Stimulated activated CD4-positive, alpha-beta T cell treated with anti-CD3 and anti-CD28 coated beads, TNF-alpha, amount 100 ng/mL, for 24 hours (primary cell): ENCODE measurements around the gene DNAJA3.
A peak's percentile ranks its signal among the peaks of the same experiment; 100 is the strongest.

Source experiments
- DNase-seq, 3 experiments: peaks; one replicate each; pipeline ENCODE4 v3.0.0-alpha.2; 2020; ENCODE audit warnings: low read depth in 3 of 3

DNAJA3 gene

GRCh38 chr16:4425378-4426020 lies at the start of gene DNAJA3:
TSS of gene DNAJA3 (plus strand) at chr16:4425868. CDS start at chr16:4425882, 14 bp downstream.
- peak; percentile 79 to 89 (median 82) for DNase-seq

DNA sequence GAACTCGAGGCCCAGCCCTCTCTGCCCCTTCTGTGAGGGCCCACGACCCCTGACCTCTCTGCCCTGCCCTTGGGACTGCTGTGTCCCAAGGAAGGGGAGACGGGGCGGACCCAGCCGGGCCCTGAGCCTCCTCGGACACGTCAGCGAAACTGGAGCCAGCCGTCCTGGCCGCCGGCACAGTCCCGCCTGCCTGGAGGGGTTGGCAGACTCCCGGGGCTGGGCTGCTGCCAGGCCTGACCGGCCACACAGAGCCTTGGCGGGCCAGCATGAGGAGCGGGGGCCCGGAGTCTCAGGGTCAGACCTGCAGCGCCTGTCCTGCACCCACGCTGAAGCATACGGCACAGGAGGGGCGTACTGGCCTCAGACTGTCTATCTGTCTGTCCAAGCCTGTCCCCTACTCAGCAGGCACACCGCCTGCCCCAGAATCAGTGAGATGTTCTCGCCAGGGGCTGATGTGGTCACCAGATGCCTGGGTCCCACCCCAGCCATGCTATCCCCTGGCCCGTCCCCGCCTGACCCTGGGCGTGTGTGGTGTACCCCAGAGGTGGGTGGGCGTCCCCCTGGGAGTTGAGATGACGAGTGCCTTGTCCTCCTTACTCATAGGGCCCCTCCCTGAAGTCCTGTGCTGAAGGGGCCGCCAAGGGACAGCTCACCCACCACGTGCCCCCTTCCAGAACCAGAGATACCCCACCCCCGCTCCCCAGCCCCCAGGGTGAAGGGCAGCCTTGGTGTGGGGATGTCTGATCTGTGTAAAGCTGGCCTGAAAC lies 49.4 kb upstream of the DNAJA3 start:
- DNase-seq = no peak

DNA sequence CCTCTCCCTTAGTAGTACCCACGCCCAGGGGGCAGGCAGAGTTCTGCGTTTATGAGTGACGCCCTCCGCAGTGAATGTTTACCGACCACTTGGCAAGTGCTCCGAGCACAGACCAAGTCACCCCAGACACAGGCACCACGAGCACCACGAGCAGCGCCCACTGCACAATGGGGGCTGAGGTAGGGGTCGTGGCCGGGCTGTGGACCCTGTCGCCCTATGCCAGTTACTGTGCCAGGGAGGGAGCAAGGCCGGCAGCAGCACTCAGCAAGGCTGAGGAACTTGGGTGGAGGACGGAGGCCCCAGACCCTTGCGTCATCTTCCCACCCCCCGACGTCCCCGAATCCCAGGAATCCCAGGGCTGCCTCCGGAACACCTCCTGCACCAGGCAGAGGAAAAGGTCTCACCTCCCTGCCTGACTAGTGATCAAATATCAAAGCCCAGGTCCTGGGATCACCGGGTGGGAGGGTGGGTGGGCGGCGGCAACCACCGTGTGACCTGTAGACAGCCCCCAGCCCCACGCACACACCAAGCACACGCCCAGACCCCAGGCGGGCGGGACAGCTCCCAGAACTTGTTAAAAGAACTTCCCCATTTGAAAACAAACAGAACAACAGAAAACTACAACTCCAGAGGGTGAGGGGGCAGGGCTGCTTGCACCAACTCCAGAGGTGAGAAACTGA lies 48.6 kb upstream of the DNAJA3 start:
- DNase-seq = no peak

- DNase-seq = no peak
Observed at GRCh38 chr16:4377573-4378154, 48.0 kb upstream of the DNAJA3 start.

DNA sequence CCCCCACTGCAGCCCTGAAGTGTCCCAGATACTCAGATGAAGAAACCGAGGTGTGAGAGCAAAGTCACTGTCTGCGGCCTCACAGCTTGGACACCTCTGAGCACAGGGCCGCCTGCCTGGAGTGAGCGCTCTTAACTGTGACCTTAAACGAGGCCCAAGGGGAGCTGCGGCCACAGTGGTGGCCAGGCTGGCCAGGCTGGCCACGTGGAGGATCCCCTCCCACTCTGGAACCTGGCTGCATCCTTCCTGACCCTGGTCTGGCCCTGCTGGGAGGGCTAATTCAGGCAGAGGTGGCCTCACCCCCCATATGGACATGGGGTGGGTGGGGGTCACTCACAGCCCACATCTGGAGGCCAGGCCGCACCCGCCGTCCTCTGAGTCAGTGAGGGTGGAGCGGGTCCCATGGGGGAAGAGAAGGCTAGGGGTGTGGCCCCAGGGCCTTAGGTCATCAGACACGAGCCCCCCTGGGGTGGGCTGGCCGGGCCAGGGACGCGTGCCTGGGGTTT lies 47.5 kb upstream of the DNAJA3 start:
- no peak for DNase-seq

DNA sequence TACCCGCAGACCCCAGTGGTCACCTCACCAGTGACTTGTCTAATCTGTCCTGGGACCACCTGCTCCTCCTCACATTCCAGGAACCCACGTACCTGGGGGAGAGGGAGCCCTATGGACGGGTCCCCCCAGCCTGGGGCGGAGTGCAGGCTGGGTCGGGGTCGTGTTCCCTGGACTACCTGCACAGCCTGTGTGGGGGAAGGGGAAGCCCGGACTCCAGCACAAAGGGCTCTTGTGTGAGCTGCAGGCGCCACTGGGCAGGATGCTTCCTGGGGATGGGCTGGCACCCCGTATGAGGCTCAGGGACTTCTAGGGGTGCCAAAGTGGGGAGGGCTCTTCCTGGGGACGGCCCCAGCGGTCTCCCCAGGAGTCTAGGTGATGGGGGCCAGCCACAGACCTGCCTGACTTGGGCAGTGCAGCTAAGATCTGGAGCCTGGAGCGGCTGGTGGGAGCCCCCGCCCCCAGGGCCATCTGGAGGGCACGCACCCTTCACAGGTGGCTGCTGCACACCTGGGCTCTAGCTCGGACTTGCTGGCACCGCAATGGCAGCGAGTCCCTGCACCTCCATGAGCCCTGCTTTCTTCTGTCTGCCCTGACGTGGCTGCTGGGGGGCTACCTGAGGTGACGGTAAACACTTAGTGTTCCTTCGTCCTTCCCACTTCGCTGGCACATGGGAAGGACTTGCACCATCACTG lies 46.5 kb upstream of the DNAJA3 start:
- no peak for DNase-seq

DNA sequence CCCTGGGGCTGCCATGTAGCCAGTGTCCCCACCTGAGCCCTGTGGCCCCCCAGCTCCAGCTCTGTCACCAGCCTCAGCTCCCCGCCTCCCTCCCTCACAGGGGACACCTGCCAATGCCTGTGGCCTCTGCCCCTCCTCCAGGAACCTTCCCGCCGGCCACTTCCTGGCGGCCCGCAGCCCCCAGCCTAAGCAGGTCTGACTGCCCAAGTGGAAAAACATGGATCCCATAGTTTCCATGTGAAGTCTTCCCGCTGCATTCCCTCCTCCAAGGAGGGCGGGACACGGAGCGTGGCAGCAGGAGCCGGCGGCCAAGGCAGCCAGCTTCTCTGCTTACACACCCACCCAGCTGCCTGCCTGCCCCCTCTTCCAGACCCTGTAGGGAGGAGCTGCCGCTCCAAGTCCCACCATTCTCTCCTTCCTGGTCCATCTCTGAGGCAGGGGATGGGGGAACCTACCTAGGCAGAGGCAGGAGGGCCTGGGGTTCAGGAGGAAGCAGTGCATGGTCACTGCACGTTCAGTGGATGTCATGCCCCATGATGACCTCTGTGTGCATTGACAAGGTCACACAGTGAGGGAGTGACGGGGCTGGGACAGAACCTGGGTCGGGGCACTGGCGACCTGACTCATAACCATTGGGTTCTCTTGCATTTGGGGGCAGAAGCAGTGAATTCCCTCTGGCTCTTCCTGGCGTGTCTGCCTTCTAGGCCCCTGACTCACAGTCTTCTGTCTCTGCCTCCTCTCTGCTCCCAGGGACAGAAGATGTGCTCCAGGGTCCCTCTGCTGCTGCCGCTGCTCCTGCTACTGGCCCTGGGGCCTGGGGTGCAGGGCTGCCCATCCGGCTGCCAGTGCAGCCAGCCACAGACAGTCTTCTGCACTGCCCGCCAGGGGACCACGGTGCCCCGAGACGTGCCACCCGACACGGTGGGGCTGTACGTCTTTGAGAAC lies 45.3 kb upstream of the DNAJA3 start:
- no peak for DNase-seq

DNA sequence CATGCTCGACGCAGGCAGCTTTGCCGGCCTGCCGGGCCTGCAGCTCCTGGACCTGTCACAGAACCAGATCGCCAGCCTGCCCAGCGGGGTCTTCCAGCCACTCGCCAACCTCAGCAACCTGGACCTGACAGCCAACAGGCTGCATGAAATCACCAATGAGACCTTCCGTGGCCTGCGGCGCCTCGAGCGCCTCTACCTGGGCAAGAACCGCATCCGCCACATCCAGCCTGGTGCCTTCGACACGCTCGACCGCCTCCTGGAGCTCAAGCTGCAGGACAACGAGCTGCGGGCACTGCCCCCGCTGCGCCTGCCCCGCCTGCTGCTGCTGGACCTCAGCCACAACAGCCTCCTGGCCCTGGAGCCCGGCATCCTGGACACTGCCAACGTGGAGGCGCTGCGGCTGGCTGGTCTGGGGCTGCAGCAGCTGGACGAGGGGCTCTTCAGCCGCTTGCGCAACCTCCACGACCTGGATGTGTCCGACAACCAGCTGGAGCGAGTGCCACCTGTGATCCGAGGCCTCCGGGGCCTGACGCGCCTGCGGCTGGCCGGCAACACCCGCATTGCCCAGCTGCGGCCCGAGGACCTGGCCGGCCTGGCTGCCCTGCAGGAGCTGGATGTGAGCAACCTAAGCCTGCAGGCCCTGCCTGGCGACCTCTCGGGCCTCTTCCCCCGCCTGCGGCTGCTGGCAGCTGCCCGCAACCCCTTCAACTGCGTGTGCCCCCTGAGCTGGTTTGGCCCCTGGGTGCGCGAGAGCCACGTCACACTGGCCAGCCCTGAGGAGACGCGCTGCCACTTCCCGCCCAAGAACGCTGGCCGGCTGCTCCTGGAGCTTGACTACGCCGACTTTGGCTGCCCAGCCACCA lies 44.4 kb upstream of the DNAJA3 start:
- no peak for DNase-seq

DNA sequence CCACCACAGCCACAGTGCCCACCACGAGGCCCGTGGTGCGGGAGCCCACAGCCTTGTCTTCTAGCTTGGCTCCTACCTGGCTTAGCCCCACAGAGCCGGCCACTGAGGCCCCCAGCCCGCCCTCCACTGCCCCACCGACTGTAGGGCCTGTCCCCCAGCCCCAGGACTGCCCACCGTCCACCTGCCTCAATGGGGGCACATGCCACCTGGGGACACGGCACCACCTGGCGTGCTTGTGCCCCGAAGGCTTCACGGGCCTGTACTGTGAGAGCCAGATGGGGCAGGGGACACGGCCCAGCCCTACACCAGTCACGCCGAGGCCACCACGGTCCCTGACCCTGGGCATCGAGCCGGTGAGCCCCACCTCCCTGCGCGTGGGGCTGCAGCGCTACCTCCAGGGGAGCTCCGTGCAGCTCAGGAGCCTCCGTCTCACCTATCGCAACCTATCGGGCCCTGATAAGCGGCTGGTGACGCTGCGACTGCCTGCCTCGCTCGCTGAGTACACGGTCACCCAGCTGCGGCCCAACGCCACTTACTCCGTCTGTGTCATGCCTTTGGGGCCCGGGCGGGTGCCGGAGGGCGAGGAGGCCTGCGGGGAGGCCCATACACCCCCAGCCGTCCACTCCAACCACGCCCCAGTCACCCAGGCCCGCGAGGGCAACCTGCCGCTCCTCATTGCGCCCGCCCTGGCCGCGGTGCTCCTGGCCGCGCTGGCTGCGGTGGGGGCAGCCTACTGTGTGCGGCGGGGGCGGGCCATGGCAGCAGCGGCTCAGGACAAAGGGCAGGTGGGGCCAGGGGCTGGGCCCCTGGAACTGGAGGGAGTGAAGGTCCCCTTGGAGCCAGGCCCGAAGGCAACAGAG lies 43.5 kb upstream of the DNAJA3 start:
- no peak for DNase-seq

DNA sequence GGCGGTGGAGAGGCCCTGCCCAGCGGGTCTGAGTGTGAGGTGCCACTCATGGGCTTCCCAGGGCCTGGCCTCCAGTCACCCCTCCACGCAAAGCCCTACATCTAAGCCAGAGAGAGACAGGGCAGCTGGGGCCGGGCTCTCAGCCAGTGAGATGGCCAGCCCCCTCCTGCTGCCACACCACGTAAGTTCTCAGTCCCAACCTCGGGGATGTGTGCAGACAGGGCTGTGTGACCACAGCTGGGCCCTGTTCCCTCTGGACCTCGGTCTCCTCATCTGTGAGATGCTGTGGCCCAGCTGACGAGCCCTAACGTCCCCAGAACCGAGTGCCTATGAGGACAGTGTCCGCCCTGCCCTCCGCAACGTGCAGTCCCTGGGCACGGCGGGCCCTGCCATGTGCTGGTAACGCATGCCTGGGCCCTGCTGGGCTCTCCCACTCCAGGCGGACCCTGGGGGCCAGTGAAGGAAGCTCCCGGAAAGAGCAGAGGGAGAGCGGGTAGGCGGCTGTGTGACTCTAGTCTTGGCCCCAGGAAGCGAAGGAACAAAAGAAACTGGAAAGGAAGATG lies 42.8 kb upstream of the DNAJA3 start:
- DNase-seq = no peak

DNA sequence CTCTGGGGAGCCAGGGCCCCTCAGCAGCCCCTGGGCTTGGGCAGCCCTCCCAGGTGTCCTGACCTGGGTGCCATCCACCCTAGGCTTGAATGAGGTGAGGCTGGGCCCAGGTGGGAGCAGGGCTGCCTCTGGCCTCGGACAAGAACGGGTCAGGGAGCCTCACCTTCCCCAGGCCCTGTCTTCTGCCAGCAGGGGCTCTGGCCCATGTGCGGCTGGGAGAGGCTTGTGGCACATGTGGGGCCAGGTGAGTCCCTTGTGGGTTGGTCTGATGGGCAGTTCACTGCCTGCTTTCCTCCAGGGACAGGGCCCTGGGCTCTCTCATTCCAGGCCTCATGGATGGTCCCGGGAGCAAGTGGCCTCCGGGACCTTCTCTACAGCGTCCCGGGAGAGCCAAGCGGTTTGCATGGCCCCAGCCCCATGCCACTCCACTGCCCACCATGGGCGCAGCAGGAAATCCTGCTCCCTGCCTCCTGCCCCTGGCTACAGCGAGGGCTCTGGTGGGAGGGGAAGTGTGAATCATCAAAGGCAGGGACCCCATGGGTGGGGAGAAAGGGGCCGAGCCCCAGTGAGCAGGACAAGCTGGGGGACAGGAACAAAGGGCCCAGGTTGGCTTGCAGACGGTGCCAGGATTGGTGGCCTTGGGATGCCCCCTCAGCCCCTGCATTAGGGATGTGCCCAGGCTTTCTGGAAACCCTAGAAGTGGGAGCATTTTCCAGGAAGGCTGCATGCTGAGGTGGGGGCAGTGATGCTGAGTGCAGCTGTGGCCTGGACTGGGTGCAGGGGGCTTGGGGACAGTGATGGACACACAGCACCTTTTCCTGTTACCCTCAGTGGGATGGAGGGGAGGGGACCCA lies 41.9 kb upstream of the DNAJA3 start:
- no peak for DNase-seq

DNA sequence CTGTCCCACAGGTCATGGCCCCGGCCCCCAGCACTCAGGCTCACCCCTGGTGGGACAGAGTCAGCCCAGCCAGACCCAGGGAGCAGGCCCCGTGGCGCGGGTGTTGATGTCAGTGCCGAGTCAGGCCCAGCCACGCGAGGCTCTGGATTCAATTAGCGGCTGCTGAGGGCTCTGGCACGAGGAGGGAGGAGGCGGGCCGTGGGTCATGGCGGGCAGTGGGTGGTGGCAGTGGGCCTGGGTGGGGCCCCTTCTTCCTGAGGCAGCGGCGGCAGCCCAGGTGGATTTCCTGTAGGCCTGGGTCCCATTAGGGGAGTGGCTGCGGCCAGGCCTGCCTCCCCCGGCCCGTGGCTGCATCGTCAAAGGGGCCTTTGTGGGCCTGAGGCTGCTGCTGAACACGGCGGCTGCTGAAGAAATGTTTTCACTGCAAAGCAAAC lies 41.1 kb upstream of the DNAJA3 start:
- DNase-seq = no peak

DNA sequence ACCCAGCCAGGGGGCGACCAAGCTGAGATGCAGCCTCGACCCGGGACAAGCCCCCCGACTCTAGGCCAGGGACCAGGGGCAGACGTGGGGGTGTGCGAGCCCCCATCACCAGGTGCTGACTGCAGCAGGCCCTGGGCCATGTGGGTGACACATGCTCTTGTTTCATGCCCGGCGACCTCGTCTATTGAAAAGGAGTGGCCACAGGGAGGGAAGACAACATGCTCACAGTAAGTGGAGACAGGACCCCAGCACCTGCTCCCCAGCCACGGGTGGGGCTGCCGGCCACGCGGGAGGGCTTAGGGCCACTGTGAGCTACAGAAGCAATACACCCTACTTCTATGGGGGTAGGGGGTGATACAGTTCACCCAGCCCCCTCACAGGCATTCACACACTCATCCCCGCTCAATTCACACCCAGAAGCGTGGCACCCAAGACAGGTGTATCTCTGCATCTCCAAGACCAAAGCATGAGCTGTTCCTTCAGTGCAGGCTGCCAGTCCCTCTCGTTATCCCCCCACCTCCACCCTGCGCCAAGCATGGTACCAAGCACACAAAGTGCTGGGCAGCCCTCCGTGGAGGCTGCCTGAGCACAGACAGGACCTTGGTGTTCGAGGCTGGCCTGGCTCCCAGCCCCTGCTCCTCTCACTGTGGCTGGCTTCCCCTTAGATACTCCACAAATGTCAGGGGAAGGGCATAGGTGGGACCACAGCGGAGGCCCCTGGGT lies 40.4 kb upstream of the DNAJA3 start:
- DNase-seq = no peak

DNA sequence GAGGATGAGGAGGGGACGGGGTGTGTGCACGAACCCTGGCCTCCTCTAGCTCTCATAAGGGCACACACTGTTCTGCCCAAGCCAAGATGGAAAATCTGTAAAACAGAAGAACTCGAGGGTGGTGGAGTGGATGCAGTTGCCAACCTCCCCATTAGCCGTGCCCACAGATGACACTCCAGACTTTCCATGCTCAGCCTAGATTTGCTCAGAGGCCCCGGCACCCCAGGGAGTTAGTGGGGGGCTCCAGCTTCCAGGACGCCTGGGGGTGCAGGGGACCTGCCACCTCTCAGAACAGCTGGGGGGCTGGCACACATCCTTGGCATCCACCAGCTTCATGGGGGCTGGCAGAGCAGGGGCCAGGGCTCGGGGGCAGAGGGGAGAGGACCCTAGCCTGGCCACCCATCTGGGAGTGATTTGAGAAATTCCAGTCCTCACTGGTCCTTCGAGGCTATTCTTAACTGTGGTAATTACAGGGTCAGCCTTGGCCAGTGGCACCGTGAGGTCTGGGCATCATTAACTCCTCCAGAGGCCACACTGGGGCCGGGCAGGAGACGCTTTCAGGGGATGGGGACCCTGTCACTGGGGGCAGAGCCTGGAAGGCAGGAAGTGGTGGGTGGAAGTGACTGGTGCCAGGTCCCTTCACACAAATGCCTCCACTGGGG lies 39.7 kb upstream of the DNAJA3 start:
- DNase-seq = no peak

DNA sequence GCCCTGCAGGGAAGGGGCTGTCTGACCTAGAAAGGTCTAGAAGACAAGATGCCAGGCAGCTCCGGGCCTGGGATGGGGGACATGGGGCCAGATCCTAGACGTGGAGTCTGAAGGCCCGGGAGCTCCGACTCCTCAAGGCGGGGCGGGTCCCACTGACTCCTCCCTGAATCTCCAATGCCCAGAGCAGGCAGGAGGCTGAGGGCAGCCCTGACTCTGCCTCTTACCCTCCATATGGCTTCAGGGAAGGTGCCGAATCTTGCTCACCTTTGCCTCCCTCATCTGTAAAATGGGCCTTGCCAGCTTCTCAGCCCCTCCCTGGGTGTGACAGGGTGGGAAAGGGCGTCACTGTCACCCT lies 39.2 kb upstream of the DNAJA3 start:
- DNase-seq = no peak

DNA sequence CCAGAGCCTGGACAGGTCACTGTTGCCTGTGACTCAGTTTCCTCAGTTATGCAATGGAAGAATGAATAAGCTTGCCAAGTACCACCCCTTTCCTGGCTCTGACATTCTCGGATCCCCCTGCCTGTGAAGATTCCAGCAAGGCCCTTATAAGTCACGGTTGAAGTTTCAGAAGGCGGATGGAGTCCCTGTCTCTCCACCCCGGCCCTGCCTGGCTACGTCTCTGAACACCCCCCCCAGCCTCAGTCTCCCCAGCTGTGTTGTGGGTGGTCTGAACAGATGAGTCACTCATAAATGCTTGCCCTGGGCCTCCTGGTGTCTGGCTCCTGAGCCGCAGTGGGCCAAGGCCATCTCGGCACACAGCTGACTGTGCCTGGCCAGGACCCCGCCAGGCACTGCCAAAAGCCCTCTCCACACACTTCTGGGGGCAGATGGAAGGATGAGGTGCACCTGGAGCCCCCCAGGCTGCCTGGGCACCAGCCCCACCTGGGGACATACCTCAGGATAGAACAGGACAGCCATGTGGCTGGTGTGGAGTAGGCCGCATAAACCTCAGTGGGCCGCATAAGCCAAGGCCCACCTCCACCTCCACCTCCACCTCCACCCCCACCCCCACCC lies 38.6 kb upstream of the DNAJA3 start:
- no peak for DNase-seq
